Osteoblast (primary cell): Measurements from ENCODE around the gene RECQL. TPM values are rescaled to one million over a fixed set of nuclear protein-coding genes. Genes with fewer than 3 reads are reported as not detected.

Experiments
- DNase-seq: peaks from one replicate; pipeline ENCODE4 v3.0.0; 2011; ENCODE audit warnings: low spot score, mixed read lengths; ENCODE audit not compliant: insufficient read length; ENCODE audit errors: missing footprints
- H2AFZ ChIP-seq: 2 replicates; pipeline ENCODE4 v1.6.0; 2011; ENCODE audit warnings: mild to moderate bottlenecking, low read length
- H3K27ac ChIP-seq: 2 replicates; pipeline ENCODE4 v1.5.1; 2011; ENCODE audit warnings: mild to moderate bottlenecking, low read depth, low read length, moderate library complexity
- H3K27me3 ChIP-seq: 2 replicates; pipeline ENCODE4 v1.6.0; 2012; ENCODE audit warnings: mild to moderate bottlenecking, control low read depth, inconsistent platforms, low read length, moderate library complexity; ENCODE audit not compliant: insufficient read depth
- H3K36me3 ChIP-seq: 2 replicates; pipeline ENCODE4 v1.5.1; 2011; ENCODE audit warnings: mild to moderate bottlenecking, low read length, control low read depth, moderate library complexity; ENCODE audit not compliant: insufficient read depth
- H3K4me1 ChIP-seq: 2 replicates; pipeline ENCODE4 v1.5.1; 2011; ENCODE audit warnings: mild to moderate bottlenecking, low read length, control low read depth, moderate library complexity; ENCODE audit not compliant: insufficient read depth
- H3K4me2 ChIP-seq: 2 replicates; pipeline ENCODE4 v1.6.0; 2011; ENCODE audit warnings: mild to moderate bottlenecking, low read length; ENCODE audit not compliant: insufficient read depth
- H3K4me3 ChIP-seq: fragments of 200-600 bp; sonication (generic); 3 replicates; pipeline ENCODE4 v1.5.1; 2012; ENCODE audit warnings: mild to moderate bottlenecking, low read length, inconsistent platforms; ENCODE audit not compliant: insufficient read depth
- H3K79me2 ChIP-seq: 2 replicates; pipeline ENCODE4 v1.6.0; 2012; ENCODE audit warnings: mild to moderate bottlenecking, low read length, control low read depth, inconsistent platforms; ENCODE audit not compliant: insufficient read depth
- H3K9me3 ChIP-seq: 2 replicates; pipeline ENCODE4 v1.5.1; 2011; ENCODE audit warnings: low read depth, low read length, control low read depth
- H4K20me1 ChIP-seq: 2 replicates; pipeline ENCODE4 v1.6.0; 2012; ENCODE audit warnings: mild to moderate bottlenecking, low read length, control low read depth; ENCODE audit not compliant: insufficient read depth
- total RNA-seq: library from RNA; depleted of rRNA; stranded (reverse); fragments of >200 nt; gene quantifications from 2 replicates; pipeline ENCODE4 v1.2.3, GENCODE V29; 2012
- TF ChIP-seq, protein P1 (sequence below): IDR thresholded peaks from 2 replicates; pipeline ENCODE4 v1.5.1; 2011; ENCODE audit warnings: mild to moderate bottlenecking, low read depth, low read length, moderate library complexity; ENCODE audit errors: extremely low read depth

Gene RECQL
- total RNA-seq, 1 donor = 83.6 TPM

DNA sequence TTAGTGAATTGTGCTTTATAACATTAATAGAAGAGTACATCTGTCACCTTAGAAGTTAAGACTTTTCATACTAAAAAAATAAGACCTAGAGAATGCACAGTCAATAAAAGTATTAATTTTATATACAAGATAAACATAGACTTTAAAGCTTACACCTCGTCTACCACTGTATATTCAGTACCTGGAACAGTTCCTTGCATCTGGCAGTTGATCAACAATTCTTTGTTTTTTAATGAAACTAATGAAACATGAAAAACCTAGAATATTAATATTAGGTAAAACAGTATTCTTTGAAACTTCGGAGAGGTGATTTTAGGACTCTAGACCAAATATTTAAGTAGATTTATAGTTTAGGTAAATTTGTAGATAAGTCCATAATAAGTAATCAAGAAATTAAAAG, 4.5 kb upstream of the RECQL start:
- Histone ChIP-seq H2AFZ (no peak overlapping the region), H3K4me1 (peaks cover 22% of the 10 kb centered on the region), H3K4me3 (no peak overlapping the region), H3K27ac (no peak overlapping the region), H3K4me2 (no peak overlapping the region), H4K20me1 (peaks cover 71% of the 10 kb centered on the region), H3K79me2 (peaks cover 93% of the 10 kb centered on the region), H3K27me3 (no peaks in the 10 kb centered on the region), H3K9me3 (no peaks in the 10 kb centered on the region), H3K36me3 (peaks cover 15% of the 10 kb centered on the region)
- DNase-seq = no peak
- TF ChIP-seq, protein P1, sequence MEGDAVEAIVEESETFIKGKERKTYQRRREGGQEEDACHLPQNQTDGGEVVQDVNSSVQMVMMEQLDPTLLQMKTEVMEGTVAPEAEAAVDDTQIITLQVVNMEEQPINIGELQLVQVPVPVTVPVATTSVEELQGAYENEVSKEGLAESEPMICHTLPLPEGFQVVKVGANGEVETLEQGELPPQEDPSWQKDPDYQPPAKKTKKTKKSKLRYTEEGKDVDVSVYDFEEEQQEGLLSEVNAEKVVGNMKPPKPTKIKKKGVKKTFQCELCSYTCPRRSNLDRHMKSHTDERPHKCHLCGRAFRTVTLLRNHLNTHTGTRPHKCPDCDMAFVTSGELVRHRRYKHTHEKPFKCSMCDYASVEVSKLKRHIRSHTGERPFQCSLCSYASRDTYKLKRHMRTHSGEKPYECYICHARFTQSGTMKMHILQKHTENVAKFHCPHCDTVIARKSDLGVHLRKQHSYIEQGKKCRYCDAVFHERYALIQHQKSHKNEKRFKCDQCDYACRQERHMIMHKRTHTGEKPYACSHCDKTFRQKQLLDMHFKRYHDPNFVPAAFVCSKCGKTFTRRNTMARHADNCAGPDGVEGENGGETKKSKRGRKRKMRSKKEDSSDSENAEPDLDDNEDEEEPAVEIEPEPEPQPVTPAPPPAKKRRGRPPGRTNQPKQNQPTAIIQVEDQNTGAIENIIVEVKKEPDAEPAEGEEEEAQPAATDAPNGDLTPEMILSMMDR = no peak

DNA sequence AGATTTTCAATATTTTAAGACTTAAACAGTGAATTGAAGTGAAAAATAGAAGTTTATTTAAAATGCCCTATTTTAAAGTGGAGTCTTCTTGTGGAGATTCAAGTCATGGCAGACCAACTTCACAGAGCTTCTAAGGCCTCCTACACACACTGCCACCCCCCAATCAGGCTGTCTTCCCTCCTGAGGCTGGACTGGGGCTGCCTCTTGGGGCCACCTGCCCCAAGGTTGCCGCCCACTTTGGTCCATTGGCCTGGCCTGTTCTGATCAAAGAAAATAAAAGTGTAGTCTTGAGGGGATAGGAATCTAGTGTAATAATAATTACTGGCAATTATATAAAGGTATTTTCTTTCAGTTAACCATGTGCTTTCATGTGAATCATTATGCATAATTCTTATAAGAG, 1.4 kb upstream of the RECQL start:
- Histone ChIP-seq H3K27ac (no peak overlapping the region), H3K9me3 (no peaks in the 10 kb centered on the region), H3K79me2 (peaks cover 93% of the 10 kb centered on the region), H4K20me1 (peaks cover 52% of the 10 kb centered on the region), H3K4me3 (peak overlapping the region; percentile 95), H2AFZ (no peak overlapping the region), H3K4me1 (peaks cover 32% of the 10 kb centered on the region), H3K27me3 (no peaks in the 10 kb centered on the region), H3K4me2 (peak overlapping the region; percentile 95), H3K36me3 (peaks cover 11% of the 10 kb centered on the region)
- TF ChIP-seq, protein P1 = no peak
- DNase-seq = no peak

DNA sequence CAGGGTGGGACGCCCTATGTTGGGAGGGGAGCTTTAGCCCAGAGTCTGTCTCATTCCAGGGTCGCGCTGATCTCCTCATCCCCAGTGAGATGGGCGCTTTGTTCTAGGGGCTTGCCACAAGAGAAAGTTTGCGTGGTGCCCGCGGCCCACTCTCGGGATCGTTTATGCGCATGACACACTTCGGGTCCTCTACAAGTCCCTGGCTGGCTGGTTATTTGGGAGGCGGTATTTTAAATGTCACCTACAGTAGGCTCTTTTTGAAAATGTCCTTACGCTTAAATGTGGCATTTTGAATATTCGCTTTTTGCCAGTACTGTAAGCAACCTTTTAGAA, 695 bp upstream of the RECQL start:
- Histone ChIP-seq H3K79me2 (peaks cover 93% of the 10 kb centered on the region), H3K4me3 (peak overlapping the region; percentile 95), H3K9me3 (no peaks in the 10 kb centered on the region), H3K36me3 (peaks cover 17% of the 10 kb centered on the region), H4K20me1 (peaks cover 52% of the 10 kb centered on the region), H3K27me3 (no peaks in the 10 kb centered on the region), H3K4me2 (peak overlapping the region; percentile 95), H3K27ac (peak overlapping the region; percentile 97), H2AFZ (peak overlapping the region; percentile 81), H3K4me1 (peaks cover 32% of the 10 kb centered on the region)
- DNase-seq = peak; percentile 54
- TF ChIP-seq, protein P1 = no peak

DNA sequence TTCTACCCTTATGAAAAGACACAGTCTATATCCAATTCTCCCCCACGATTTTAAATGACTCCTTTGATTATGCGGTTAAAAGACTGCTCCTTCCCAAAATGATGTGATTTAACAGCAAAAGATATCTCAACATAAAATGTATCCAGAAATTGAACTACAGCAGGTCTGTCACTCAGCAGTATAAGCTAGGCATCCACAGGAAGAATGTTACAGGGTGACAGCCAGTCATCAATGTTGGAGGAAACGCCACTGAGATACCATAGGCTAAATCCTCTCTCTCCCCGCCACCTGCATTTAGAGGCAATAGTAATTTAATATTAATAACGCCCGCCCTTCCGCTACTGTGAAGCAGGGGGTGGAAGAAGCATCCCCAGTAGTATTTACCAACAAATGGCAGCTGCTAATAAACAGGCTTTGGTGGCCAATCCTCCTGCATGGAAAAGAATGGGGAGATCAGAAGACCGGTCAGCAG, 613 bp downstream of the RECQL start:
- TF ChIP-seq, protein P1 = no peak
- Histone ChIP-seq H3K27ac (peak overlapping the region; percentile 97), H2AFZ (peak overlapping the region; percentile 96), H3K4me3 (peak overlapping the region; percentile 95), H3K79me2 (peaks cover 94% of the 10 kb centered on the region), H3K4me2 (peak overlapping the region; percentile 95), H3K4me1 (peaks cover 32% of the 10 kb centered on the region), H4K20me1 (peaks cover 43% of the 10 kb centered on the region), H3K36me3 (peaks cover 30% of the 10 kb centered on the region), H3K27me3 (no peaks in the 10 kb centered on the region), H3K9me3 (no peaks in the 10 kb centered on the region)
- no peak for DNase-seq
